AG04450 (cell line): ENCODE measurements around the gene CRNKL1. TPM values are rescaled to one million over a fixed set of nuclear protein-coding genes. Genes with fewer than 3 reads are reported as not detected.

ENCODE experiments used
- CTCF ChIA-PET: fragments of 300-600, 350-600 bp; formaldehyde crosslinking; extraction: SDS; loops from one replicate; lab custom pipeline; 2022; ENCODE audit warnings: antibody characterized with exemption, inconsistent platforms; lab: Charles Lee
- POLR2A ChIA-PET: fragments of 350-600 bp; formaldehyde crosslinking; extraction: SDS; loops from one replicate; lab custom pipeline; 2021; ENCODE audit warnings: antibody characterized with exemption, inconsistent platforms; lab: Yijun Ruan, JAX
- DNase-seq: peaks from one replicate; pipeline ENCODE4 v3.0.0-alpha.2; 2011; ENCODE audit warnings: low read depth, low spot score
- H3K27ac ChIP-seq: one replicate; pipeline ENCODE4 v1.5.1; 2012; ENCODE audit warnings: low read depth, low read length, control low read depth
- H3K27me3 ChIP-seq: one replicate; pipeline ENCODE4 v1.6.0; 2012; ENCODE audit warnings: low read length; ENCODE audit not compliant: control insufficient read depth, insufficient read depth
- H3K4me3 ChIP-seq: 2 replicates; pipeline ENCODE4 v1.5.1; 2011; ENCODE audit warnings: mild to moderate bottlenecking, low read depth, low read length, control low read depth
- H3K9me3 ChIP-seq: 2 replicates; pipeline ENCODE4 v1.5.1; 2012; ENCODE audit warnings: low read length; ENCODE audit not compliant: control insufficient read depth, insufficient read depth
- CTCF ChIP-seq: IDR thresholded peaks from 2 replicates; pipeline ENCODE4 v1.5.1; 2011; ENCODE audit warnings: low read depth, low read length, control low read depth, inconsistent platforms
- polyA minus RNA-seq: library from RNA; depleted of rRNA, polyadenylated mRNA; stranded (reverse); fragments of >200 nt; gene quantifications from 2 replicates; pipeline ENCODE4 v1.2.3, GENCODE V29; 2011; rRNA and poly(A)+ RNA removed
- polyA plus RNA-seq: library from polyadenylated mRNA; depleted of rRNA; stranded (reverse); fragments of >200 nt; gene quantifications from 2 replicates; pipeline ENCODE4 v1.2.3, GENCODE V29; 2011; rRNA removed

Gene CRNKL1
- polyA plus RNA-seq (15.1 and 21.0 TPM in 2 replicates), polyA minus RNA-seq (15.7 and 21.2 TPM in 2 replicates)

- peak; percentile 94 for DNase-seq
- TF ChIP-seq CTCF, result no peak
- ChIA-PET CTCF (interaction anchor here (0.6 to 2.8 kb wide), 5 partner anchors 35 to 541 kb away, joined by 3 to 22 read pairs (median 7); partner anchors contain the start of gene NAA20), POLR2A (interaction anchor here (0.6 to 1.3 kb wide), 7 partner anchors 15 to 163 kb away, joined by 3 to 6 read pairs (median 3); partner anchors contain the start of gene NAA20)
- H3K9me3 ChIP-seq, result peaks cover 4% of the 10 kb centered on the region; the same call in 1 of the 2 replicates
- peak within 1 kb of the TSS; percentile 73 for H3K27ac ChIP-seq
- H3K27me3 ChIP-seq, result peaks cover 5% of the 10 kb centered on the region
- H3K4me3 ChIP-seq, result peak within 1 kb of the TSS; percentile 95
These were observed at the start of gene CRNKL1, which contains the start of gene CFAP61 for GRCh38 chr20:20052074-20052970. TSS of gene CRNKL1 (minus strand) at chr20:20052466. CDS start at chr20:20052342, 124 bp downstream. TSS of gene CFAP61 (plus strand) at chr20:20052532. CDS start at chr20:20056654, 4,122 bp downstream.

GRCh38 chr20:20100881-20101280 lies 48.6 kb upstream of the CRNKL1 start:
- H3K4me3 ChIP-seq, result no peak overlapping the region
- TF ChIP-seq CTCF, result no peak
- CTCF ChIA-PET, result interaction anchor here (0.7 kb wide), 1 partner anchor 17 kb away, joined by 3 read pairs; no protein-coding TSS in a partner anchor
- H3K9me3 ChIP-seq, result no peaks in the 10 kb centered on the region
- peaks cover 2% of the 10 kb centered on the region for H3K27me3 ChIP-seq
- POLR2A ChIA-PET, result no interaction called here
- no peak for DNase-seq
- no peak overlapping the region for H3K27ac ChIP-seq

- CTCF ChIA-PET, result no interaction called here
- POLR2A ChIA-PET, result no interaction called here
- no peak for DNase-seq
- TF ChIP-seq CTCF, result no peak
- Histone ChIP-seq H3K4me3 (no peak overlapping the region), H3K9me3 (no peaks in the 10 kb centered on the region), H3K27ac (no peak overlapping the region), H3K27me3 (peaks cover 2% of the 10 kb centered on the region)
These were observed 44.2 kb upstream of the CRNKL1 start for GRCh38 chr20:20096421-20096820.

GRCh38 chr20:20095114-20095872 lies 43.0 kb upstream of the CRNKL1 start:
- peaks cover 2% of the 10 kb centered on the region for H3K27me3 ChIP-seq
- H3K27ac ChIP-seq, result no peak overlapping the region
- TF ChIP-seq CTCF, result no peak
- H3K9me3 ChIP-seq, result no peaks in the 10 kb centered on the region
- DNase-seq, result no peak
- CTCF ChIA-PET, result no interaction called here
- H3K4me3 ChIP-seq, result no peak overlapping the region
- POLR2A ChIA-PET, result no interaction called here
